Stimulated activated CD4-positive, alpha-beta T cell treated with anti-CD3 and anti-CD28 coated beads, Interleukin-1b, Interleukin-23, amount 100 ng/mL, for 48 hours (primary cell): Measurements from ENCODE around the gene TFPT.

Source experiments
- DNase-seq: peaks from one replicate; pipeline ENCODE4 v3.0.0-alpha.2; 2020

Gene TFPT

GRCh38 chr19:54115109-54116063 is at the start of gene TFPT, which contains the start of gene PRPF31:
TSS of gene TFPT (minus strand) at chr19:54115657. CDS start at chr19:54115269, 388 bp downstream.
TSS of gene PRPF31 (plus strand) at chr19:54115754. CDS start at chr19:54118279, 2,525 bp downstream.
- peak; percentile 97 for DNase-seq

GRCh38 chr19:54165222-54165621 is 49.8 kb upstream of the TFPT start:
- DNase-seq: no peak

GRCh38 chr19:54164369-54165068 is 49.1 kb upstream of the TFPT start:
- peak; percentile 64 for DNase-seq

- DNase-seq: no peak
Observed at GRCh38 chr19:54162884-54163283, 47.4 kb upstream of the TFPT start.

GRCh38 chr19:54162241-54162805 is 46.9 kb upstream of the TFPT start:
- DNase-seq: peak; percentile 82

- no peak for DNase-seq
Observed at GRCh38 chr19:54160854-54161253, 45.4 kb upstream of the TFPT start.

GRCh38 chr19:54160182-54160811 is 44.8 kb upstream of the TFPT start:
- no peak for DNase-seq

GRCh38 chr19:54159352-54160181 is 44.1 kb upstream of the TFPT start, which contains the start of gene LENG1:
TSS of gene LENG1 (minus strand) at chr19:54159721. CDS start at chr19:54159695, 26 bp downstream.
- peak; percentile 100 for DNase-seq

GRCh38 chr19:54158812-54159351 is 43.4 kb upstream of the TFPT start:
- DNase-seq: peak; percentile 37

GRCh38 chr19:54156953-54157352 is 41.5 kb upstream of the TFPT start:
- no peak for DNase-seq

GRCh38 chr19:54156490-54156889 is 41.0 kb upstream of the TFPT start:
- no peak for DNase-seq

GRCh38 chr19:54155694-54156093 is 40.2 kb upstream of the TFPT start:
- no peak for DNase-seq

GRCh38 chr19:54154603-54155345 is 39.3 kb upstream of the TFPT start:
- DNase-seq: peak; percentile 42

GRCh38 chr19:54153731-54154326 is 38.4 kb upstream of the TFPT start:
- no peak for DNase-seq

GRCh38 chr19:54152878-54153524 is 37.5 kb upstream of the TFPT start:
- no peak for DNase-seq

- DNase-seq: no peak
Observed at GRCh38 chr19:54152267-54152666, 36.8 kb upstream of the TFPT start.

GRCh38 chr19:54151362-54152035 is 36.0 kb upstream of the TFPT start:
- no peak for DNase-seq

- no peak for DNase-seq
Observed at GRCh38 chr19:54149021-54149812, 33.8 kb upstream of the TFPT start.
